Smooth muscle cell of the brain vasculature (primary cell): Measurements from ENCODE around the gene FAAH.
A peak's percentile ranks its signal among the peaks of the same experiment; 100 is the strongest.

Source experiments
- DNase-seq: peaks from one replicate; pipeline ENCODE4 v3.0.0-alpha.2; 2012; ENCODE audit warnings: low read depth, low spot score

FAAH gene

DNA sequence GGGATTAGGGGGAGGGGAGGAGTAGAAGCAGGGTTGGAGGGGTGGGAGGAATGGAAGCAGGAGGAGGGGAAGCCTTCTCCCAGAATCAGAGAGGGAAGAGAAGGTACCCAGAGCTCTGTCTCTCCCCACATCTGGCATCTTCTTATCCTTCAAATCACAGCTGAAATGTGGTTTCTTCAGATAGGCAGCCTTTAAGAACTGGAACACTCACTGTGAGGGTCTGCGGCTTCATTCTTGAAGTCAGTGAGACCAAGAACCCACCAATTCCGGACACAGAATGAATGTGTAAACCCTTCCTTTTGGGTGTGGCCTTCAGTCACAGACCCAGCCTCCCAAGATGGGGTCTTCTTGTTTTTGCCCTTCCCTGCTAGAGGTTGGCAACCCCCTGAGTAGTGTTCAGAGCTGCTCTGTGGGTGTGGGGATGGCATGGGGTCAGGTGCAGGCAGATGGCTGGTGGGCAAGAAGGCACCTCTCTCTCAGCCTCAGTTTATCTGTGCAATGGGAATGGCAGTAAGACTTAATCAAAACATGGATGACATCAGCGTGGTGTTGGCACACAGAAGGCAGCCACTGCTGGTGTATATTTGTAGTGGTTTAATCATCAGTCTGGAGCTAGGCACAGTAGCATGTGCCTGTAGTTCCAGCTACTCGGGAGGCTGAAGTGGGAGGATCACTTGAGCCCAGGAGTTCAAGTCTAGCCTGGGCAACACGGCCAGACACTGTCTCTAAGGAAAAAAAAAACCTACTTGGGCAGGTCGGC is 7.2 kb downstream of the FAAH start:
- no peak for DNase-seq

DNA sequence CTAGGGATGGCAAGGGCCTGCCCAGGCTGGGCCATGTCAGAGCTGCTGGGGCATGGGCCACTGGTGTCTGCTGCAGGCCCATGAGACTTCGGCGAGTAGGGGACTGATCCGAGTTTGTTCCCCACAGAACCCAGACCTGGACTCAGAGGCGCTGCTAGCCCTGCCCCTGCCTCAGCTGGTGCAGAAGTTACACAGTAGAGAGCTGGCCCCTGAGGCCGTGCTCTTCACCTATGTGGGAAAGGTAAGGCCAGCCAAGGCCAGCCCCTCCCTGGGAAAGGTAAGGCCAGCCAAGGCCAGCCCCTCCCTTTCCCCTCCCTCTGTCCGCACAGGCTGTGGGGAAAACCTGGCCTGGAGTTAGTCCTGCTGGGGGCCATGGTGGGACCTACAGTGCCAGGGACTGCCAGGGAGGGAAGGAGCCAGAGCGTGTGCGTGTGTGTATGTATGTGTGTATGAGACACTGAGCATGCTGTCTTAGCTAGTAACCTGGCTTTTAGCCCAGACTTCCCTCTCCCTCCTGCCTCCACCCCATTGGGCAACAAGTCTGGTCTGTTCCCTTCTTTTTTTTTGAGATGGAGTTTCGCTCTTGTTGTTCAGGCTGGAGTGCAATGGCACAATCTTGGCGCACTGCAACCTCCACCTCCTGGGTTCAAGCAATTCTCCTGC is 8.0 kb downstream of the FAAH start:
- DNase-seq: peak; percentile 44

DNA sequence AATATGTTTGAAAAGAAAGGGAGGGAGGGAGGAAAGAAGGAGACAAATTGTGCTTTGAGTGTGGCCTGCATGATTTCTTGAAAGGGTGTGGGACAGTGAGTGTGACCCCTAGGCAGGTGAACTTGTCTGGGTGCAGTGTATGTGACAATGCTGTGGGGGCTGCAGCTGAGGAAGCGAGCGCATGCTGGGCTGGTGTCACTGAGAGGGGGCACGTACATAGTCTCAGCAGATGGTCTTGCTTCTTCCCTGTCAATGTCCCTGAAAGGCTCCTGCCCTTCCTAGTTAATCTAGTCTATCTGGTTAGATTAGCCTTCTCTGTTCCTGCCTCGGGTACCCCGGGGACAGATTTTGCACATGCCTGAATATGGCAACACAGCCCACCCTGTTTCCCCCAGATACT is 9.8 kb downstream of the FAAH start:
- DNase-seq: no peak

DNA sequence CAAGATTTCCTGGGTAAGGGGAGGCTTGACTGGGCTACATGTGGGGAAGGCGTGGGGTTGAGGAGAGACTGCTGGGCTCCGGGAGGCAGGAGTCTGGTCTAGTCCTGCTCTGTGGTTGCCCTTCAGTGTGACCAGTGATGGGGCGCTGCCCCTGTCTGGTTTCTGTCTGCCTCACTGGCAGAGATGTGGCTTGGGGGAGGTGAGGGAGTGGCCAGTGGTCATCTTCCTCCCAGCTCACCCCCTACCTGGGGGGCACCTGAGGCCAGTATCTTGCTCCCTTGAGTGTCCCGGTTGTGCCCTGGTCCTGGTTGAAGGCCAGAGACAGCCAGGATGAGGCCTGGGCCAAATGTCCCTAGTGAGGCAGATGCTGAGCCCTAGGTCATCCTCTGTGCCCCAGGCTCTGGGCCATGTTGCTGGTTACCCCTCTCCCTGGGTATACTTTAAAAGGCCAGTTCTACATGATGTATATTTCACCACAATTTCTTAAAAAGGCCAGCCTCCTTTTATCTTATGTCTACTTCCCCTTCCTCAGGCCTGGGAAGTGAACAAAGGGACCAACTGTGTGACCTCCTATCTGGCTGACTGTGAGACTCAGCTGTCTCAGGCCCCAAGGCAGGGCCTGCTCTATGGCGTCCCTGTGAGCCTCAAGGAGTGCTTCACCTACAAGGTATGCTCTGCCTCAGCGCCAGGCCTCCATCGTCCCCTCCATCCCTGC is 10.5 kb downstream of the FAAH start:
- DNase-seq: no peak

DNA sequence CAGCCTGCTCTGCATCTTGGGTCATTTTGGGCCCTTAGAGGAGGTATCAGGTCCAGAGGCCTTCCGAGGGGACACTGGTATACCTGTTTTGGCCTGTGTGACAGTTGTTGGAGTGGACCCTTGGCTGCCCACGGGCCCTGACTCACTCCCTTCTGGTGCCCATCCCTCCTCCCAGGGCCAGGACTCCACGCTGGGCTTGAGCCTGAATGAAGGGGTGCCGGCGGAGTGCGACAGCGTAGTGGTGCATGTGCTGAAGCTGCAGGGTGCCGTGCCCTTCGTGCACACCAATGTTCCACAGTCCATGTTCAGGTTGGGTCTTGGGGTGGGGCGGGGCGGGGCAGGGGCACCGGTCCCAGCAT is 11.1 kb downstream of the FAAH start:
- no peak for DNase-seq

DNA sequence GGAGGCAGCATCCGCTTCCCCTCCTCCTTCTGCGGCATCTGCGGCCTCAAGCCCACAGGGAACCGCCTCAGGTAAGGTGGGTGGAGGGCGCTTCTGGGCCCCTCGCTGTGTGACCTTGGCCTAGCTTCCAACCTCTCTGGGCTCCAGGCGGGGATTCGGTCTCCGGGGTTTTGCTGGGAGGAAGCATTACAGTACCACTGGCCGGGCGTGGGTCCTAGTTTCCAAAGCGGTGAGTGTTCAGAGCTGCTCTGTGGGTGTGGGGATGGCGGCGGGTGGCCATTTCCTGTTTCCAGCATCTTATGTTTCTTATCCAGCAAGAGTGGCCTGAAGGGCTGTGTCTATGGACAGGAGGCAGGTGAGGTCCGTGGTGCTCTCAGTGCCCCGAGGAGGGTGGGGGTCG is 11.6 kb downstream of the FAAH start:
- no peak for DNase-seq

DNA sequence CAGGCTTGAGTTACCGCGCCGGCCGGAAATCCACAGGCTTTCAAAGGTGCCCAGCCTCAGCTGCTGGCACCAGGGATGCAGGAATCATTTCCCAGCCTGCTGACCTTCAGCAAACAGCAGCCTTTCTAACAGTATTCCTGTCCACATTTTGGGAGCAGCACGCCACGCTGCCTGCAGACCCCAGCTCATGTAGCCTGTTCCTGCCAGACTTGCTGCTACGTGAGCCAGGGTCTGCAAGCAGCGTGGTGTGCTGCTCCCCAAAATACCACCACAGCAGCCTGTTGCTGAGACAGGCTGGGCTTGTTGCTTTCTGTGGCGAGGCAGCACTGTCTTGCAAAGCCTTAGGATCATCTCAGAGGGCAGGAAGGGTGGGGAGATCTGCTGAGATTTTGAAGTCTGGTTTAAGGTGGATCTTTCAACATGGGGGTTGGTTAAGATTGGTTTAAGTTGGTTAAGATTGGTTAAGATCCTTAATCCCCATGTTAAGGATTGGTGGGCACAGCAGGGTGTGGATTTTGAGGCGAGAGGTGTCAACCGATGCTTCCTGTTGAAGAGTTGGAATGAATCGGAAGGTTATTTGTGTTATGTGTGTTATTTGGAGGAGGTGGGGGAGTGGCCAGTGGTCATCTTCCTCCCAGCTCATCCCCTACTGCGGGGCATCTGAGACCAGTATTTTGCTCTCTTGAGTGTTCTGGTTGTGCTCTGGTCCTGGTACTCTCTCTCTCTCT is 12.9 kb downstream of the FAAH start:
- DNase-seq: no peak

DNA sequence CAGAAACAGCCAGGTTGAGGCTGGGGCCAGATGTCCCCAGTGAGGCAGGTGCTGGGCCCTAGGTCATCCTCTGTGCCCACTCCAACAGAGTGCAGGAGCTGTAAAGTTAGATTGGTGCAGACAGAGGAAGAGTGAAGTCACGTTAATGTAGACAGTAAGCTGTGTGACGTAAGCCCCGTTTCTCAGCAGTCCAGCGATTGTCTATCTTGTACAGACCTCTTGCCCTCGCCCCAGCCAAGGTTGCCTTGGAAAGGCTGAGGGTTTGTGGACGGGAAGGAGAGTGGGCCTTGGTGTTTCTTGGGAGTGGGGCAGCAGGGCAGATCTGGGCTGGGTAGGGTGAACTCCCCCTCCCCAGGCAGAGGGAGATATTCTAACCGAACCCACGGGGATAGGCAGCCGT is 13.5 kb downstream of the FAAH start:
- DNase-seq: no peak

DNA sequence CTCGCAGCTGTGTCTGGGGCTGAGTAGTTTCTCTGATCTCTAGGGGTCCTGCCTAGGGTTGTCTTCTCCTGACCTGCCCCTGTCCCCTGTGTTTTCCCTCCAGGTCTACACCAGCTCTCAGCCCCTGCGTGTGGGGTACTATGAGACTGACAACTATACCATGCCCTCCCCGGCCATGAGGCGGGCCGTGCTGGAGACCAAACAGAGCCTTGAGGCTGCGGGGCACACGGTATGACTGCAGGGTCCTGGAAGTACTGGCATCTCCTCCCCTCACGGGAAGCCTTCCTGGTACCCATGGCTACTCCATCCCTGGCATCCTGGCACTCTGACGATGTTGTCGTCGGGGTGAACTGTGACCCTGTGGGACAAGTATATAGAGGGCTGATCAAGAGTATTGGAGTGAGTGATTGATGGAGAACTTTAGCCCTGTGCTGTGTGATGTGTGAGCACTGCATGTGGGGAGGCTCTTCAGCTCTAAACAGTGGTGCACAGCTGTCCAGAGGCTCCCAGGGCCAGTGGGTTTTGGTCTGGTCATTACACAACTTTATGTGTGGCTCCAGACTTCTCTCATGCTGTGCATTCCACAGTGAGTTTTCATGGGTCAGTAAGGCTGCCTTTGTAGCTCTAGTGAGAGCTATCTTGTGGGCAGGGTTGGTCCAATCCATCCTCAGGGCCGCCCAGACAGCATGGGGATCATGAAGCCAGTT is 14.4 kb downstream of the FAAH start:
- DNase-seq: no peak

DNA sequence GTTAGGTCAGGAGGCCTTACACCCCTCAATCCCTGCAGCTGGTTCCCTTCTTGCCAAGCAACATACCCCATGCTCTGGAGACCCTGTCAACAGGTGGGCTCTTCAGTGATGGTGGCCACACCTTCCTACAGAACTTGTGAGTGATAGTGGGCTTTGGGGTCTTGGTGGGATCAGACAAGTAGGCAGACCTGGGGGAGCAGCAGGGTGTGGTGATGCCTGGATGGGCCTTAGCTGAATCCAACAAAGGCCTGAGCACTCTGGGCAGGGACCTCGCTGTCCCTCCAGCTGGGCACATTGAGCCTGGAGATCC is 14.9 kb downstream of the FAAH start:
- no peak for DNase-seq

DNA sequence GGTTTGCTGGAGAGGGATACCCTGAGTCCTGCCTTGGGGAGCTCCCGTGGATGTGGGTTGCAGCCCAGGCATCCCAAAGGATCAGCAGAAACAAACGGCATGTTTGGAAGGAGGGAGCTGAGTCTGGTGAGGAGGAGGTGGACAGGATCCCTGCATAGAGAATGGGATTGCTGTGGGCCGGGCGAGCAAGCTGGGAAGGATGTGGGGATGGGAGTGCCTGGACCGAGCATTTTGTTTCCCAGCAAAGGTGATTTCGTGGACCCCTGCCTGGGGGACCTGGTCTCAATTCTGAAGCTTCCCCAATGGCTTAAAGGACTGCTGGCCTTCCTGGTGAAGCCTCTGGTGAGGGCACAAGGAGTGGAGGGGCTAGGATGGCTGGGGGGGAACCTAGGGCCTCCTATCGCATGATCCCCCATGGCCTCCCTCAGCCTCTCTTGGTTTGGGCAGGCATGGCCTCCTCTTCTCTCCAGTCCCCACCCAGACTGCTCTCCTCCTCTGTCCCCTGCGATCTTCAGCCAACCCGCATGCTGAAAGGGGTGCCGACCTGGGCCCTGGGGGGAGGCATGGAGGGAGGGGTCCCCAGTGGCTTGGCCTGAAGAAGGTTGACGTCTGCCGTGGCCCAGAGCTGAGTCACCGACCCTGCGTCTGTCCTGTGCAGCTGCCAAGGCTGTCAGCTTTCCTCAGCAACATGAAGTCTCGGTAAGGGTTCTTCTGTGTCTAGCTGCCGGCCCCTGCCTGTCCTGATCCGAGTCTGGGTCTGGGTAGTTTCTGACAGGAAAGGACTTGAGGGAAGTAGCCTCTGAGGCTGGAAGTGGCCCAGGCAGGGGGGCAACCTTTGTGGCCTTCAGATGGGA is 16.3 kb downstream of the FAAH start:
- no peak for DNase-seq

DNA sequence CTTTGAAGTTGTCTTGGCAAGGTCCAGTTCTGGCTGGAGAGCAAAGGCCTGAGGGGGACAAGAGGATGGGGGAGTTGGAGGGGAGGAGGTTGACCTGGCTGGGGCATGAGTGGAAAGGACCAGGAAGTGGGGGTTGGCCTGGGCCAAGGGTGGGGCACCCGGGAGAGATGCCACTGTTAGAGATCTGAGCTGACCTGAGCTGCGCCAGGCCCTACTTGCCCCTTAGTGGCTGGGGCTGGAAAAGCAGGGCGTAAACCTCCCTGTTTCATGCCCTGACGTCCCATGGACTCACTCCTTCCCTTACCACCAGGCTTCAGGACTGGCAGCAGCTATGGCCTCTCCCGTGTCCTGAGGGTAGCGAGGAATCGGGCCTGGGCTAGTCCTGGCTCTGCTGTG is 16.9 kb downstream of the FAAH start:
- no peak for DNase-seq

DNA sequence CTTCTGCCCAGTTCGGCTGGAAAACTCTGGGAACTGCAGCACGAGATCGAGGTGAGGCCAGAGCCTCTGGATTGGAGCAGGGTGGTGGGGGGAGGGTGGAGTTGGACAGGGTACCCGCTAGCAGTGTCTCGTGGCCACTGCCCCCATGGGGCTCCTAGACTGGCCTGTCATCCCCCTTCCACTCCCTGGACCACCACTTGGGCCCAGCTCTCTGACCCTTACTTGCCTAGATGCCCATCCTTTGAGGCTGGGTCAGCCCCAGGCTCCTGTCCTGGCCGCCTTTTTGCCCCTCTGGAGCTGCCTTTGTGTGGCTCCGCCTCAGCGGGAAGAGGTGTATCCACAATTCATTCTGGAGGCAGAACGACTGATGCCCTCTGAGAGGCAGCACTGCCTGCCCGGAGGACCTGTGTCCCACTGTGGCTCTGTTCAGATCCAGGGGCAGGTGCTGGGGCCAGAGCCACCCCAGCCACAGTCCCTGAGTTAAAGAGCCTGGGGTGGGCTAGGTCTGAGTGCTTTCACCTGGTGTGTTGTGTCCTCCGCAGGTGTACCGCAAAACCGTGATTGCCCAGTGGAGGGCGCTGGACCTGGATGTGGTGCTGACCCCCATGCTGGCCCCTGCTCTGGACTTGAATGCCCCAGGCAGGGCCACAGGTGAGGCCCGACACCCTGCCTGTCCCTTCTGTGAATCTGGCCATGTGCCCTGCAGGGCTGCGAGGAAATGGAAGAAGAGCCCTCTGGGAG is 17.7 kb downstream of the FAAH start:
- DNase-seq: no peak

DNA sequence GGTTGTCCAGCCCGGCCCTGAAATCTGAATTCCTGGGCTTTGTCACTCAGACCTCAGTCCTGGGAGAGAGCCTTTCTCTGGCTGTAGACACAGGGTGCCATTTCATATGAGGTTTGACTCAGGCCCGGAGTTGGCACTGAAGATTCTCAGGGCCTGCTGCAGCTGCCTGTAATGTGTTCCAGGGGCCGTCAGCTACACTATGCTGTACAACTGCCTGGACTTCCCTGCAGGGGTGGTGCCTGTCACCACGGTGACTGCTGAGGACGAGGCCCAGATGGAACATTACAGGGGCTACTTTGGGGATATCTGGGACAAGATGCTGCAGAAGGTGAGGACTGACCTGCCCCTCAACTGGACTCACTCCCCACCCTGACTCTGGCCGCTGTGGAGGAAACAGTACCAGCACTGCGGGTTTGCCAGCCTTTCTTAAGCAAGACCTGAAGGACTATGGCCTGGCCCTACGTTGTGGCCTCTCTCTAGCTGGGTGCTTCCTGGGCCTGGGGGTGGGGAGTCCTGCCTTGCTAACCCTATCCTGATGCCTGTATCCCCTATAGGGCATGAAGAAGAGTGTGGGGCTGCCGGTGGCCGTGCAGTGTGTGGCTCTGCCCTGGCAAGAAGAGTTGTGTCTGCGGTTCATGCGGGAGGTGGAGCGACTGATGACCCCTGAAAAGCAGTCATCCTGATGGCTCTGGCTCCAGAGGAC is 18.9 kb downstream of the FAAH start:
- no peak for DNase-seq

DNA sequence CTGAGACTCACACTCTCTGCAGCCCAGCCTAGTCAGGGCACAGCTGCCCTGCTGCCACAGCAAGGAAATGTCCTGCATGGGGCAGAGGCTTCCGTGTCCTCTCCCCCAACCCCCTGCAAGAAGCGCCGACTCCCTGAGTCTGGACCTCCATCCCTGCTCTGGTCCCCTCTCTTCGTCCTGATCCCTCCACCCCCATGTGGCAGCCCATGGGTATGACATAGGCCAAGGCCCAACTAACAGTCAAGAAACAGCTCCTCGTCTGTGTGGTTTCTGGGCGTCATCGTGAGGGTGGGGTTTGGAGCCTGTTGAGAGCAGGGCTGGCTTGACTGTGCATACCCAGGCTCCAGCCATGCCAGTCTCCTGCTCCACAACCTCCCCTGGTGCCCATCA is 19.5 kb downstream of the FAAH start:
- DNase-seq: no peak

DNA sequence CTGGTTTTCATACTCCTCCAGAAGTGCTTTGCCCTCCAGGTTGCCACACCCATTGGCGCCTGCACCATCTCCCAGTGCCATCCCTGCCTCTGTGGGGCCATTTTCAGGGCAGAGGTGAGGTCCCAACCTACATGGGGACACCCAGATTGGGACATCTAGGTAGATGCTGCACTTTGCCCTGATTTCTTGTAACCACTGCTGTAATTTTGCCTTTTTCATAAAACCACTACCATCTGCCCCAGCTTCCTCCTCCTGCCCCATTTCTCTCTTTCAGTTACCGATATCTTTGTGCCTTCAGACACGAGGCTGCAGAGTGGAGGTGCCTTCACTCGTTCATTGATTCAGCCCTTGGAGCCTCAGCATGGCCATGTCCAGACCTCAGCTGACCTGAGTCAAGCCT is 21.4 kb downstream of the FAAH start:
- no peak for DNase-seq

DNA sequence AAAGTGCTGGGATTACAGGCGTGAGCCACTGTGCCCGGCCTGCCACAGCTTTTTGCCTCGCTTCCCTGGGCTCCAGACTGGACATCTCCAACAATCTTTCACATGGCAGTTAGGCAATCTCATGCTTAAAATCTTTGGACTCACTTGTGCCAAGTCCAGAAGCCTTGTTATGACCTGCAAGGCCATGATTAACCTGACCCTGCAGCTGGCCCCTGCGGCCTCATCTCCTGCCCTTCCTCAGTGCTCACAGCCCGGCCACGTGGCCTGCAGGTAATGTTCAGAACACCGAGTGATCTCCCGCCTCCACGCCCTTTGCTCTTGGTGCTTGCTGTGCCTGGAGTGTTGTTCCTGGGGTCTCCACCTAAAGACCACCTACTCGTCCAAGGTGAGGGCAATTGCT is 24.9 kb downstream of the FAAH start:
- DNase-seq: no peak

DNA sequence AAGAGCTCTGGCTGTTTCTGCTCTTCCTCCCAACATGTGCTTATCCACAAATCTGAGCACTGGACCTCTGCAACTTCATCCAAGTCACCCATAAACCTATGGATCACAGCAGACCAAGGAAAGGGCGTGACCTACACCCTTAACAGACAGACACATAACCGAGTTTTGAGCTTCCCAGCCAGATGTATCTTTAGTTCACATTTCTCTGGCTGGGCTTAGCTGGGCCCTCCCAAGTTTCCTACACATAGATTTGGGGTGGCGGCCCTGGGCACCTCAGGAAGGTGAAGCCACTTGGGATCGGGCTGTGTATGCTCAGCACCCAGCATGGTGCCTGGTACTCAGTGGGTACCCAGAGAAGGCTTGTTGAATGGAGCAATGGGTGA is 26.4 kb downstream of the FAAH start:
- DNase-seq: no peak

DNA sequence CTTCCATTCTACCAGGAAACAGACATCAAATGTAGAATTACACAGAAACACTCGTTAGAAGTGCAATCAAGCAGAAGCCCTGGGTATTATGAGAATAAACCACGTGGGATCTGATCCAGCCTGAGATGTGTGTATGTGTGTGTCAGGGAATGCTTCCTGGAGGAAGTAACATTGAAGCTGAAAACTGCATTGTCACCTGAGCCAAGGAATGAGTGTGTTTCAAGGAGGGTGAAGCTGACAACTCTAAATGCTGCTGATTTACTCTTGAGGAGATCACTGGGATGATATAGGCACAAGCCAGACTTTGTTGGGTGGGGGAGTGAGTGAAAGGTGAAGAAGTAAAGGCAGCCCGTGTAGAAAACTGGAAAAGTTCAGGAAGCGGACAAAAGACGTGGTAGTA is 27.6 kb downstream of the FAAH start:
- DNase-seq: no peak
